HCT116 (cell line): ENCODE results near the gene TSPAN5. TPM values are rescaled to one million over a fixed set of nuclear protein-coding genes. Genes with fewer than 3 reads are reported as not detected.

ENCODE experiments used
- ATAC-seq: fragments of 200-7000 bp; cut with Tn5 transposase; 2 replicates; pipeline ENCODE4 v1.9.1; 2020; ENCODE audit warnings: mild to moderate bottlenecking, moderate library complexity
- BruUV-seq: library from RNA; stranded (reverse); fragments of 400-500 nt; replicated peaks from 2 replicates; lab custom pipeline; 2021; lab: Mats Ljungman, UMichigan
- CTCF ChIA-PET: fragments of 300-600 bp; sonication (Branson Sonifier 250); formaldehyde crosslinking; loops from one replicate; lab custom pipeline; 2021; ENCODE audit warnings: antibody characterized with exemption; lab: Charles Lee
- POLR2A ChIA-PET: fragments of 300-600, 350-600 bp; sonication (Branson Sonifier 250); formaldehyde crosslinking; loops from one replicate; lab custom pipeline; 2021; ENCODE audit warnings: antibody characterized with exemption; lab: Charles Lee
- RAD21 ChIA-PET, 2 experiments: fragments of 300-600 bp; sonication (Branson Sonifier 250); formaldehyde crosslinking; loops; one replicate each; lab custom pipeline; 2023; ENCODE audit warnings: low total read pairs in 2 of 2; ENCODE audit not compliant: uncharacterized antibody in 2 of 2, unreplicated experiment in 2 of 2, low non-redundant PET in 1 of 2; lab: Charles Lee
- DNase-seq: peaks from one replicate; pipeline ENCODE4 v3.0.0-alpha.2; 2010; ENCODE audit warnings: low read depth, low spot score
- H2AFZ ChIP-seq: fragments of 200-600 bp; shearing (Covaris generic), sonication (generic); 2 replicates; pipeline ENCODE4 v1.6.1; 2017; ENCODE audit warnings: low read depth, mixed run types, mixed read lengths, antibody characterized with exemption, low read length; ENCODE audit not compliant: poor library complexity, severe bottlenecking
- H3K27ac ChIP-seq: 2 replicates; pipeline ENCODE4 v1.5.1; 2012; ENCODE audit warnings: low read depth, low read length
- H3K27me3 ChIP-seq: fragments of 200-600 bp; sonication (generic); 2 replicates; pipeline ENCODE4 v1.6.1; 2016; ENCODE audit warnings: mixed run types, low read length, mixed read lengths; ENCODE audit not compliant: insufficient read depth
- H3K36me3 ChIP-seq, 2 experiments: fragments of 200-500 bp in 1 of 2; fragments of 200-600 bp in 1 of 2; sonication (Bioruptor generic) in 1 of 2; sonication (generic) in 1 of 2; 2 replicates each; pipeline versions ENCODE4 v1.5.1 to v1.6.1; 2014 to 2016; ENCODE audit warnings: low read length in 2 of 2, inconsistent platforms in 1 of 2, mixed read lengths in 1 of 2, mixed run types in 1 of 2; ENCODE audit not compliant: insufficient read depth in 2 of 2, control insufficient read depth in 1 of 2
- H3K4me1 ChIP-seq, 2 experiments: fragments of 200-600 bp in 1 of 2; sonication (generic) in 1 of 2; 2 replicates each; pipeline versions ENCODE4 v1.5.1 to v1.6.1; 2012 to 2017; ENCODE audit warnings: low read length in 2 of 2, inconsistent platforms in 1 of 2, mild to moderate bottlenecking in 1 of 2, mixed read lengths in 1 of 2, mixed run types in 1 of 2, moderate library complexity in 1 of 2; ENCODE audit not compliant: insufficient read depth in 2 of 2, control insufficient read depth in 1 of 2
- H3K4me2 ChIP-seq: fragments of 200-600 bp; sonication (generic); 2 replicates; pipeline ENCODE4 v1.6.1; 2017; ENCODE audit warnings: mixed run types, low read length, mixed read lengths
- H3K4me3 ChIP-seq, 2 experiments: fragments of 200-600 bp in 1 of 2; sonication (generic) in 1 of 2; replicated peaks in 1 of 2; 2 replicates each; pipeline ENCODE4 v1.5.1; 2011 to 2016; ENCODE audit warnings: low read length in 2 of 2, control low read depth in 1 of 2, low read depth in 1 of 2, mild to moderate bottlenecking in 1 of 2, mixed read lengths in 1 of 2, mixed run types in 1 of 2
- H3K79me2 ChIP-seq: fragments of 200-600 bp; sonication (generic); 2 replicates; pipeline ENCODE4 v1.6.1; 2017; ENCODE audit warnings: mild to moderate bottlenecking, mixed run types, low read length, moderate library complexity, mixed read lengths; ENCODE audit not compliant: insufficient read depth
- H3K9ac ChIP-seq: fragments of 200-600 bp; sonication (generic); 2 replicates; pipeline ENCODE4 v1.6.1; 2016; ENCODE audit warnings: low read length, mixed read lengths
- H3K9me2 ChIP-seq: fragments of 200-600 bp; sonication (generic), shearing (Covaris generic); 2 replicates; pipeline ENCODE4 v1.6.1; 2017; ENCODE audit warnings: mixed run types, mild to moderate bottlenecking, moderate library complexity; ENCODE audit not compliant: insufficient read depth
- H3K9me3 ChIP-seq, 2 experiments: fragments of 200-500 bp in 1 of 2; fragments of 200-600 bp in 1 of 2; sonication (Bioruptor generic) in 1 of 2; sonication (generic) in 1 of 2; 2 replicates each; pipeline ENCODE4 v1.6.1; 2014 to 2017; ENCODE audit warnings: low read length in 2 of 2, mixed read lengths in 2 of 2, inconsistent platforms in 1 of 2, low read depth in 1 of 2, mild to moderate bottlenecking in 1 of 2, mixed run types in 1 of 2, moderate library complexity in 1 of 2; ENCODE audit not compliant: control insufficient read depth in 1 of 2, insufficient read depth in 1 of 2
- H4K20me1 ChIP-seq: fragments of 200-600 bp; sonication (generic), shearing (Covaris generic); 2 replicates; pipeline ENCODE4 v1.6.1; 2017; ENCODE audit warnings: mixed run types, mild to moderate bottlenecking, moderate library complexity; ENCODE audit not compliant: insufficient read depth
- CEBPB ChIP-seq: IDR thresholded peaks from 2 replicates; pipeline ENCODE4 v1.6.1; 2012; ENCODE audit warnings: low read depth
- EGR1 ChIP-seq: IDR thresholded peaks from 2 replicates; pipeline ENCODE4 v1.6.1; 2012; ENCODE audit warnings: low read depth
- ELF1 ChIP-seq: IDR thresholded peaks from 2 replicates; pipeline ENCODE4 v1.6.1; 2012; ENCODE audit warnings: low read depth, borderline replicate concordance
- EZH2 ChIP-seq: fragments of 200-600 bp; sonication (generic); IDR thresholded peaks from 2 replicates; pipeline ENCODE4 v1.6.1; 2017; ENCODE audit warnings: antibody characterized with exemption, mixed run types
- JUND ChIP-seq: IDR thresholded peaks from 2 replicates; pipeline ENCODE4 v1.6.1; 2012
- POLR2A ChIP-seq: IDR thresholded peaks from 2 replicates; pipeline ENCODE4 v1.7.0; 2011; ENCODE audit warnings: borderline replicate concordance; ENCODE audit not compliant: insufficient read depth, insufficient read length; ENCODE audit errors: extremely low read depth
- POLR2AphosphoS5 ChIP-seq: IDR thresholded peaks from 2 replicates; pipeline ENCODE4 v1.6.1; 2011; ENCODE audit warnings: mild to moderate bottlenecking, low read depth, low read length, moderate library complexity
- SIN3A ChIP-seq: IDR thresholded peaks from 2 replicates; pipeline ENCODE4 v1.6.1; 2012; ENCODE audit warnings: low read depth
- YY1 ChIP-seq: IDR thresholded peaks from 2 replicates; pipeline ENCODE4 v1.6.1; 2011; ENCODE audit warnings: low read length, low read depth, moderate library complexity, mild to moderate bottlenecking; ENCODE audit not compliant: insufficient replicate concordance; ENCODE audit errors: extremely low read depth
- ZFX ChIP-seq: fragments of 450-650 bp; IDR thresholded peaks from 2 replicates; pipeline ENCODE4 v1.6.1; 2017
- ZNF274 ChIP-seq: fragments of 200-500 bp; sonication (Bioruptor generic); IDR thresholded peaks from 2 replicates; pipeline ENCODE4 v1.6.1; 2014; ENCODE audit warnings: mild to moderate bottlenecking, low read depth, low read length, inconsistent platforms
- intact Hi-C: fragments of 100-400 bp; cut with micrococcal nuclease; formaldehyde crosslinking; loops from 2 replicates; pipeline ENCODE4 v1.10.0; 2022
- total RNA-seq: library from RNA; stranded (reverse); gene quantifications from one replicate; pipeline ENCODE4 v1.2.1, GENCODE V29; 2021; ENCODE audit not compliant: unreplicated experiment
- TF ChIP-seq, protein P1 (sequence below): IDR thresholded peaks from 2 replicates; pipeline ENCODE4 v1.6.1; 2012
- TF ChIP-seq, protein P2 (sequence below): IDR thresholded peaks from 2 replicates; pipeline ENCODE4 v1.6.1; 2012; ENCODE audit warnings: low read depth
- TF ChIP-seq, protein P3 (sequence below), 3 experiments: fragments of 200-600 bp in 1 of 3; sonication (generic) in 1 of 3; IDR thresholded peaks in 2 of 3; conservative IDR thresholded peaks in 1 of 3; 2 replicates each; pipeline ENCODE4 v1.5.1; 2012 to 2017; ENCODE audit warnings: low read depth in 2 of 3, low read length in 2 of 3, antibody characterized with exemption in 1 of 3, borderline replicate concordance in 1 of 3, control low read depth in 1 of 3, mild to moderate bottlenecking in 1 of 3, mixed read lengths in 1 of 3, mixed run types in 1 of 3, moderate library complexity in 1 of 3; ENCODE audit not compliant: insufficient read depth in 1 of 3
- TF ChIP-seq, protein P4 (sequence below): IDR thresholded peaks from 2 replicates; pipeline ENCODE4 v1.6.1; 2012

Gene TSPAN5
- total RNA-seq, 1 experiment from 2014 or later = 56.8 TPM

DNA sequence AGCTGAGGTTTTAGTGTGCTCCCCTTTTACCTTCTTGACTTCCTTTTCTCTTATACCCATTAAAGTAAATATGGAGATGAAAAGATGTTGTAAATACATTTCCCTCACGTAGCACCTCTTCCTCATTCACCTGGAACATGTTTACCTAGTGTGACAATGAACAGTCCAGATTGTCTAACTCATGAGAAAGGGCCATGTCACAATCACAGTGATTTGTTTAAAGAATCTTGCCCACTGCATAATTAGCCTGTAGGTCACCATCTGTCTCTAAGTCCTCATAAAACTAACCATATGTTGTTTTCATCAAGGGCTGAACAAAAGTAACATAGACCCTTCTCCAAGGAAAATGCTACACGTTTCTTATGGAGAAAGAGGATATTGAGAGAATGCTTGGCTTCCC lies 85.7 kb downstream of the TSPAN5 start:
- no peaks in the 10 kb centered on the region for H3K9me2 ChIP-seq
- no peaks in the 10 kb centered on the region for H3K9me3 ChIP-seq
- H3K27ac ChIP-seq = no peak overlapping the region
- no peaks in the 10 kb centered on the region for H3K36me3 ChIP-seq
- peaks cover 5 to 6% of the 10 kb centered on the region in 2 experiments; a peak in 3 of 4 replicates for H3K4me1 ChIP-seq
- ATAC-seq (no peak), DNase-seq (no peak)
- intact Hi-C loops = no loop called here
- no TSS peak for BruUV-seq
- H3K79me2 ChIP-seq = peaks cover 82% of the 10 kb centered on the region
- no peak overlapping the region for H2AFZ ChIP-seq
- H3K4me2 ChIP-seq = no peak overlapping the region
- ChIA-PET CTCF (no interaction called here), RAD21 (no interaction called here), POLR2A (no interaction called here)
- H4K20me1 ChIP-seq = no peaks in the 10 kb centered on the region
- H3K9ac ChIP-seq = no peak overlapping the region
- no peaks in the 10 kb centered on the region for H3K27me3 ChIP-seq
- TF ChIP-seq SIN3A = no peak
- no peak for TF ChIP-seq CEBPB
- no peak for TF ChIP-seq ZFX
- TF ChIP-seq, protein P1, sequence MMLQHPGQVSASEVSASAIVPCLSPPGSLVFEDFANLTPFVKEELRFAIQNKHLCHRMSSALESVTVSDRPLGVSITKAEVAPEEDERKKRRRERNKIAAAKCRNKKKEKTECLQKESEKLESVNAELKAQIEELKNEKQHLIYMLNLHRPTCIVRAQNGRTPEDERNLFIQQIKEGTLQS = no peak
- TF ChIP-seq POLR2AphosphoS5 = no peak
- no peak for TF ChIP-seq ZNF274
- TF ChIP-seq YY1 = no peak
- TF ChIP-seq POLR2A = no peak
- no peak for TF ChIP-seq ELF1
- no peak for TF ChIP-seq EGR1
- no peak for TF ChIP-seq JUND
- H3K4me3 ChIP-seq = no peak overlapping the region

DNA sequence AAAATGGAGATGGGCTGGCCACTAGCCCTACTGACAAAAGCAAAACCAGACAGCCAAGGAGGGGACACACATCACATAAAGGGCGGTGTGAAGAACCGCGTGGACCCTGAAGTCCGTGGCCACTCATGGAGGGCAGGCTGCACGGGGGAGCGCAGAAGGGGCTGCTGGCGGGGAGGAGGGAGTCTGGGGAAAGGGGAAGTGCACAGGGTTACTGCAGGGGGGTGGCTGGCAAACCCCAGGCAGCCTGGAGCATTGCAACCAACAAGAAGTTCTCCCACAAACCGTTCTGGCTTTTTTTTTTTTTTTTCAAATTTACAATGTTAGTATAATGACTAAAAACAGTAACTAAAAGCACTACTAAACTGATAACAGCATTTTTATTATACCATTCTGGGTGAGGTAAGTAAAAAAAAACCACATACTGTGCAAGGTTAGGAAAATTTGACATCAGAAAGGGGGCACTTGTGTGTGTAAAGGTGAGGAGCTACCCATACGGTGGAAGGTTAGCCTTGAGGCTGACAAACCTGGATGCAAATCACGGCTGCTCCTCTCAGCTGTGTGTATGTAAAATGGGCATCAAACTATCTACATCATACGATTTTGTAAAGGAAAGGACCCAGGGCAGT lies 87.1 kb downstream of the TSPAN5 start:
- H3K4me2 ChIP-seq = no peak overlapping the region
- H2AFZ ChIP-seq = no peak overlapping the region
- no peak for DNase-seq
- intact Hi-C loops = no loop called here
- no TSS peak for BruUV-seq
- H3K36me3 ChIP-seq = no peaks in the 10 kb centered on the region
- ATAC-seq = no peak
- no peaks in the 10 kb centered on the region for H3K27me3 ChIP-seq
- peaks cover 84% of the 10 kb centered on the region for H3K79me2 ChIP-seq
- H3K9me2 ChIP-seq = no peaks in the 10 kb centered on the region
- H4K20me1 ChIP-seq = no peaks in the 10 kb centered on the region
- no peak overlapping the region for H3K4me3 ChIP-seq
- H3K9ac ChIP-seq = no peak overlapping the region
- ChIA-PET RAD21 (no interaction called here), CTCF (no interaction called here), POLR2A (no interaction called here)
- peaks cover 5 to 6% of the 10 kb centered on the region in 2 experiments; a peak in 3 of 4 replicates for H3K4me1 ChIP-seq
- no peaks in the 10 kb centered on the region for H3K9me3 ChIP-seq
- H3K27ac ChIP-seq = no peak overlapping the region
- TF ChIP-seq, protein P2, sequence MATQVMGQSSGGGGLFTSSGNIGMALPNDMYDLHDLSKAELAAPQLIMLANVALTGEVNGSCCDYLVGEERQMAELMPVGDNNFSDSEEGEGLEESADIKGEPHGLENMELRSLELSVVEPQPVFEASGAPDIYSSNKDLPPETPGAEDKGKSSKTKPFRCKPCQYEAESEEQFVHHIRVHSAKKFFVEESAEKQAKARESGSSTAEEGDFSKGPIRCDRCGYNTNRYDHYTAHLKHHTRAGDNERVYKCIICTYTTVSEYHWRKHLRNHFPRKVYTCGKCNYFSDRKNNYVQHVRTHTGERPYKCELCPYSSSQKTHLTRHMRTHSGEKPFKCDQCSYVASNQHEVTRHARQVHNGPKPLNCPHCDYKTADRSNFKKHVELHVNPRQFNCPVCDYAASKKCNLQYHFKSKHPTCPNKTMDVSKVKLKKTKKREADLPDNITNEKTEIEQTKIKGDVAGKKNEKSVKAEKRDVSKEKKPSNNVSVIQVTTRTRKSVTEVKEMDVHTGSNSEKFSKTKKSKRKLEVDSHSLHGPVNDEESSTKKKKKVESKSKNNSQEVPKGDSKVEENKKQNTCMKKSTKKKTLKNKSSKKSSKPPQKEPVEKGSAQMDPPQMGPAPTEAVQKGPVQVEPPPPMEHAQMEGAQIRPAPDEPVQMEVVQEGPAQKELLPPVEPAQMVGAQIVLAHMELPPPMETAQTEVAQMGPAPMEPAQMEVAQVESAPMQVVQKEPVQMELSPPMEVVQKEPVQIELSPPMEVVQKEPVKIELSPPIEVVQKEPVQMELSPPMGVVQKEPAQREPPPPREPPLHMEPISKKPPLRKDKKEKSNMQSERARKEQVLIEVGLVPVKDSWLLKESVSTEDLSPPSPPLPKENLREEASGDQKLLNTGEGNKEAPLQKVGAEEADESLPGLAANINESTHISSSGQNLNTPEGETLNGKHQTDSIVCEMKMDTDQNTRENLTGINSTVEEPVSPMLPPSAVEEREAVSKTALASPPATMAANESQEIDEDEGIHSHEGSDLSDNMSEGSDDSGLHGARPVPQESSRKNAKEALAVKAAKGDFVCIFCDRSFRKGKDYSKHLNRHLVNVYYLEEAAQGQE = no peak
- TF ChIP-seq ZFX (no peak), EZH2 (no peak), YY1 (no peak), POLR2AphosphoS5 (no peak)
- TF ChIP-seq, protein P3, sequence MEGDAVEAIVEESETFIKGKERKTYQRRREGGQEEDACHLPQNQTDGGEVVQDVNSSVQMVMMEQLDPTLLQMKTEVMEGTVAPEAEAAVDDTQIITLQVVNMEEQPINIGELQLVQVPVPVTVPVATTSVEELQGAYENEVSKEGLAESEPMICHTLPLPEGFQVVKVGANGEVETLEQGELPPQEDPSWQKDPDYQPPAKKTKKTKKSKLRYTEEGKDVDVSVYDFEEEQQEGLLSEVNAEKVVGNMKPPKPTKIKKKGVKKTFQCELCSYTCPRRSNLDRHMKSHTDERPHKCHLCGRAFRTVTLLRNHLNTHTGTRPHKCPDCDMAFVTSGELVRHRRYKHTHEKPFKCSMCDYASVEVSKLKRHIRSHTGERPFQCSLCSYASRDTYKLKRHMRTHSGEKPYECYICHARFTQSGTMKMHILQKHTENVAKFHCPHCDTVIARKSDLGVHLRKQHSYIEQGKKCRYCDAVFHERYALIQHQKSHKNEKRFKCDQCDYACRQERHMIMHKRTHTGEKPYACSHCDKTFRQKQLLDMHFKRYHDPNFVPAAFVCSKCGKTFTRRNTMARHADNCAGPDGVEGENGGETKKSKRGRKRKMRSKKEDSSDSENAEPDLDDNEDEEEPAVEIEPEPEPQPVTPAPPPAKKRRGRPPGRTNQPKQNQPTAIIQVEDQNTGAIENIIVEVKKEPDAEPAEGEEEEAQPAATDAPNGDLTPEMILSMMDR (IDR thresholded peaks at IDR 0.05 in 2 of 3, conservative IDR thresholded peaks at IDR 0.05 in 1 of 3; ENCODE audit: borderline replicate concordance in 1 of 3, insufficient read depth in 1 of 3, low read depth in 2 of 3, low read length in 2 of 3) = no peak
- TF ChIP-seq, protein P4, sequence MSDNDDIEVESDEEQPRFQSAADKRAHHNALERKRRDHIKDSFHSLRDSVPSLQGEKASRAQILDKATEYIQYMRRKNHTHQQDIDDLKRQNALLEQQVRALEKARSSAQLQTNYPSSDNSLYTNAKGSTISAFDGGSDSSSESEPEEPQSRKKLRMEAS = no peak
